H1 (cell line): ENCODE data around the gene ARID1B. TPM values are rescaled to one million over a fixed set of nuclear protein-coding genes. Genes with fewer than 3 reads are reported as not detected.

ENCODE experiments used
- CTCF ChIA-PET: fragments of 300-600 bp; sonication (Branson Sonifier 250); formaldehyde crosslinking; loops from one replicate; lab custom pipeline; 2021; ENCODE audit not compliant: partially characterized antibody; lab: Charles Lee
- POLR2A ChIA-PET: fragments of 300-600 bp; sonication (Branson Sonifier 250); formaldehyde crosslinking; loops from one replicate; lab custom pipeline; 2021; ENCODE audit warnings: inconsistent platforms; ENCODE audit not compliant: partially characterized antibody; lab: Charles Lee
- DNase-seq, 2 experiments: peaks; one replicate each; pipeline versions ENCODE4 v3.0.0 to v3.0.0-alpha.2; 2010 to 2022; ENCODE audit warnings: low spot score in 2 of 2, low read depth in 1 of 2, mixed read lengths in 1 of 2
- FAIRE-seq: peaks from 2 replicates; lab custom pipeline; 2011; peaks lifted over from hg19 to GRCh38; lab: Jason Lieb, UNC
- H2AFZ ChIP-seq: 2 replicates; pipeline ENCODE4 v1.8.1; 2012; ENCODE audit warnings: low read length, inconsistent platforms
- H2AK5ac ChIP-seq: 2 replicates; pipeline ENCODE4 v1.6.1; 2013; ENCODE audit warnings: low read depth, low read length
- H2BK120ac ChIP-seq: replicated peaks from 2 replicates; pipeline ENCODE3; 2013; ENCODE audit warnings: low read depth, low read length, inconsistent platforms
- H2BK12ac ChIP-seq: 2 replicates; pipeline ENCODE4 v1.6.1; 2013; ENCODE audit warnings: low read depth, low read length
- H2BK15ac ChIP-seq: 2 replicates; pipeline ENCODE4 v1.6.1; 2013; ENCODE audit warnings: low read length
- H2BK20ac ChIP-seq: 2 replicates; pipeline ENCODE4 v1.6.1; 2013; ENCODE audit warnings: low read length
- H2BK5ac ChIP-seq: 2 replicates; pipeline ENCODE4 v1.6.1; 2013; ENCODE audit warnings: low read depth, low read length
- H3K14ac ChIP-seq: 2 replicates; pipeline ENCODE4 v1.6.1; 2013; ENCODE audit warnings: inconsistent platforms; ENCODE audit not compliant: insufficient read length
- H3K18ac ChIP-seq: 2 replicates; pipeline ENCODE4 v1.6.1; 2013; ENCODE audit warnings: low read length; ENCODE audit errors: extremely low read depth
- H3K23ac ChIP-seq: 2 replicates; pipeline ENCODE4 v1.6.1; 2013; ENCODE audit warnings: inconsistent platforms; ENCODE audit not compliant: insufficient read length
- H3K23me2 ChIP-seq: 2 replicates; pipeline ENCODE4 v1.6.1; 2013; ENCODE audit warnings: low read depth, low read length
- H3K27ac ChIP-seq: 2 replicates; pipeline ENCODE4 v1.6.1; 2011; ENCODE audit warnings: low read depth, low read length, inconsistent platforms
- H3K27me3 ChIP-seq, 4 experiments: replicated peaks in 1 of 4; 1 replicate in 1 of 4; 2 replicates in 3 of 4; pipeline versions ENCODE4 v1.6.1 to v1.8.1; 2011 to 2013; ENCODE audit warnings: low read length in 3 of 4, mild to moderate bottlenecking in 3 of 4, inconsistent platforms in 2 of 4, mixed read lengths in 2 of 4, moderate library complexity in 1 of 4; ENCODE audit not compliant: control insufficient read depth in 3 of 4, insufficient read depth in 3 of 4; ENCODE audit errors: extremely low read depth in 1 of 4
- H3K36me3 ChIP-seq, 4 experiments: 2 replicates each; pipeline versions ENCODE4 v1.6.1 to v1.8.1; 2011 to 2013; ENCODE audit warnings: mild to moderate bottlenecking in 4 of 4, low read length in 3 of 4, moderate library complexity in 2 of 4, control low read depth in 1 of 4, inconsistent platforms in 1 of 4; ENCODE audit not compliant: insufficient read depth in 4 of 4, control insufficient read depth in 2 of 4
- H3K4ac ChIP-seq: replicated peaks from 2 replicates; pipeline ENCODE3; 2013; ENCODE audit warnings: low read length, low read depth, mixed read lengths, inconsistent platforms; ENCODE audit not compliant: insufficient read length
- H3K4me1 ChIP-seq, 4 experiments: replicated peaks in 1 of 4; 1 replicate in 1 of 4; 2 replicates in 3 of 4; pipeline versions ENCODE4 v1.6.1 to v1.8.1; 2011 to 2013; ENCODE audit warnings: low read length in 3 of 4, inconsistent platforms in 2 of 4, mixed read lengths in 1 of 4; ENCODE audit not compliant: insufficient read depth in 4 of 4, control insufficient read depth in 3 of 4
- H3K4me2 ChIP-seq, 2 experiments: 2 replicates each; pipeline versions ENCODE4 v1.6.1 to v1.8.1; 2011 to 2013; ENCODE audit warnings: low read depth in 2 of 2, low read length in 2 of 2, control low read depth in 1 of 2, inconsistent platforms in 1 of 2, mild to moderate bottlenecking in 1 of 2; ENCODE audit not compliant: insufficient read depth in 1 of 2
- H3K4me3 ChIP-seq, 4 experiments: fragments of 200-600, 300-600 bp in 1 of 4; sonication (generic), shearing (Covaris generic), sonication (Bioruptor Twin) in 1 of 4; 2 replicates each; pipeline versions ENCODE4 v1.5.1 to v1.8.1; 2011 to 2016; ENCODE audit warnings: low read length in 4 of 4, low read depth in 3 of 4, control low read depth in 2 of 4, inconsistent platforms in 2 of 4, mild to moderate bottlenecking in 2 of 4, mixed read lengths in 1 of 4, moderate library complexity in 1 of 4; ENCODE audit not compliant: insufficient read depth in 2 of 4; ENCODE audit errors: extremely low read depth in 1 of 4
- H3K56ac ChIP-seq: replicated peaks from 2 replicates; pipeline ENCODE3; 2013; ENCODE audit warnings: low read depth, mild to moderate bottlenecking, mixed read lengths, low read length, inconsistent platforms; ENCODE audit not compliant: insufficient read length
- H3K79me1 ChIP-seq: 2 replicates; pipeline ENCODE4 v1.6.1; 2013; ENCODE audit warnings: low read depth, low read length, control low read depth
- H3K79me2 ChIP-seq, 2 experiments: 2 replicates each; pipeline versions ENCODE4 v1.6.1 to v1.8.1; 2012 to 2013; ENCODE audit warnings: low read length in 2 of 2, mild to moderate bottlenecking in 2 of 2, inconsistent platforms in 1 of 2; ENCODE audit not compliant: insufficient read depth in 2 of 2, control insufficient read depth in 1 of 2
- H3K9ac ChIP-seq, 4 experiments: replicated peaks in 1 of 4; 1 replicate in 1 of 4; 2 replicates in 3 of 4; pipeline versions ENCODE4 v1.6.1 to v1.8.1; 2011 to 2013; ENCODE audit warnings: low read depth in 3 of 4, low read length in 3 of 4, control low read depth in 2 of 4, mild to moderate bottlenecking in 2 of 4, moderate library complexity in 2 of 4, inconsistent platforms in 1 of 4; ENCODE audit errors: extremely low read depth in 1 of 4
- H3K9me3 ChIP-seq, 2 experiments: 2 replicates each; pipeline versions ENCODE4 v1.6.1 to v1.8.1; 2012 to 2013; ENCODE audit warnings: mild to moderate bottlenecking in 2 of 2, moderate library complexity in 2 of 2, control low read depth in 1 of 2, inconsistent platforms in 1 of 2, low read depth in 1 of 2, low read length in 1 of 2, mixed read lengths in 1 of 2; ENCODE audit not compliant: insufficient read depth in 2 of 2
- H4K20me1 ChIP-seq, 2 experiments: replicated peaks in 1 of 2; 2 replicates each; pipeline versions ENCODE3 to v1.8.1; 2011 to 2013; ENCODE audit warnings: inconsistent platforms in 2 of 2, low read length in 2 of 2, mild to moderate bottlenecking in 1 of 2; ENCODE audit not compliant: insufficient read depth in 2 of 2, control insufficient read depth in 1 of 2
- H4K5ac ChIP-seq: 2 replicates; pipeline ENCODE4 v1.6.1; 2013; ENCODE audit warnings: low read length, low read depth, mixed read lengths, inconsistent platforms; ENCODE audit not compliant: insufficient read length
- H4K8ac ChIP-seq: 2 replicates; pipeline ENCODE4 v1.8.0; 2013; ENCODE audit warnings: mild to moderate bottlenecking, moderate library complexity, low read length, inconsistent platforms; ENCODE audit not compliant: insufficient read depth; ENCODE audit errors: extremely low read depth
- H4K91ac ChIP-seq: replicated peaks from 2 replicates; pipeline ENCODE3; 2013; ENCODE audit warnings: low read length, mixed read lengths, inconsistent platforms; ENCODE audit not compliant: insufficient read length
- CBX5 ChIP-seq: fragments of 300-800, 300-1000 bp; sonication (generic); IDR thresholded peaks from 2 replicates; pipeline ENCODE4 v1.7.1; 2016; ENCODE audit warnings: antibody characterized with exemption, low read length, low read depth
- GTF2F1 ChIP-seq: IDR thresholded peaks from 2 replicates; pipeline ENCODE4 v1.6.1; 2012; ENCODE audit warnings: low read depth, low read length, improper control_type of control experiment, borderline replicate concordance
- SP2 ChIP-seq: IDR thresholded peaks from 2 replicates; pipeline ENCODE4 v1.6.1; 2012; ENCODE audit warnings: mild to moderate bottlenecking, low read length, inconsistent platforms
- TCF12 ChIP-seq: IDR thresholded peaks from 2 replicates; pipeline ENCODE4 v1.6.1; 2011; ENCODE audit warnings: low read depth, mild to moderate bottlenecking, low read length
- polyA plus RNA-seq, 7 experiments: library from polyadenylated mRNA; depleted of rRNA in 3 of 7; stranded (reverse) in 5 of 7; unstranded in 2 of 7; fragments of >200 nt in 5 of 7; fragments of 200-250 nt in 2 of 7; gene quantifications; 1 replicate in 5 of 7; 2 replicates in 1 of 7; 4 replicates in 1 of 7; pipeline versions ENCODE4 v1.2.1 to v1.2.3, GENCODE V29; 2011 to 2013; ENCODE audit warnings: missing spikeins in 2 of 7, mixed read lengths in 2 of 7
- total RNA-seq: library from RNA; stranded (reverse); fragmentation: NEBNext Ultra II Directional; extraction: Animal tissue kit (Norgen Biotek cat#: 25700); gene quantifications from 2 replicates; pipeline ENCODE4 v1.2.1, GENCODE V29; 2021

The ARID1B gene
- total and polyA plus RNA-seq, 2 of the 8 experiments (the other 6 are each of a cell fraction or from before 2014, with no cell fraction given): 24.3 to 70.3 TPM

- Histone ChIP-seq H3K18ac (no peak overlapping the region), H2BK120ac (no peak overlapping the region), H2BK20ac (no peak overlapping the region), H3K23ac (no peak overlapping the region), H4K91ac (no peak overlapping the region), H3K23me2 (no peaks in the 10 kb centered on the region), H2AK5ac (no peak overlapping the region), H3K4me2 (no peak overlapping the region), H2BK12ac (no peak overlapping the region), H3K4me1 (peaks cover 0 to 7% (median 2%) of the 10 kb centered on the region in 4 experiments; a peak in 1 of 7 replicates), H4K20me1 (peaks cover 3 to 13% of the 10 kb centered on the region in 2 experiments), H3K9ac (no peak overlapping the region), H4K8ac (no peak overlapping the region), H2BK15ac (no peak overlapping the region), H3K9me3 (no peaks in the 10 kb centered on the region), H2BK5ac (no peak overlapping the region), H3K56ac (no peak overlapping the region), H3K4ac (no peak overlapping the region), H3K79me2 (peaks cover 0 to 63% of the 10 kb centered on the region in 2 experiments; a peak in 3 of 4 replicates), H2AFZ (no peak overlapping the region), H3K36me3 (peaks cover 0 to 2% (median 1%) of the 10 kb centered on the region in 4 experiments; a peak in 3 of 8 replicates), H3K4me3 (no peak overlapping the region), H3K14ac (no peak overlapping the region), H3K27ac (no peak overlapping the region), H3K27me3 (no peaks in the 10 kb centered on the region), H3K79me1 (peaks cover 8% of the 10 kb centered on the region; the same call in 1 of the 2 replicates), H4K5ac (no peak overlapping the region)
- POLR2A ChIA-PET: no interaction called here
- CTCF ChIA-PET: interaction anchor here (1.4 to 2.9 kb wide), 6 partner anchors 10 to 23 kb away, joined by 4 to 11 read pairs (median 8); no protein-coding TSS in a partner anchor
- DNase-seq: no peak
- TF ChIP-seq CBX5: no peak
- TF ChIP-seq GTF2F1: no peak
- no peak for TF ChIP-seq SP2
- TF ChIP-seq TCF12: no peak
- FAIRE-seq: no peak
Observed at GRCh38 chr6:156900292-156900691, 123.1 kb downstream of the ARID1B start.
